Kidney tubule cell (primary cell): Measurements from ENCODE around the gene FNDC3B.
A peak's percentile ranks its signal among the peaks of the same experiment; 100 is the strongest.

Experiments used
- DNase-seq: peaks from one replicate; pipeline ENCODE4 v3.0.0-alpha.2; 2018; ENCODE audit warnings: low spot score

The FNDC3B gene

GRCh38 chr3:172291650-172292049 lies 252.3 kb downstream of the FNDC3B start:
- DNase-seq, result no peak

GRCh38 chr3:172292422-172292821 lies 253.0 kb downstream of the FNDC3B start:
- DNase-seq, result no peak

- DNase-seq, result no peak
Observed at GRCh38 chr3:172293093-172293492, 253.7 kb downstream of the FNDC3B start.

GRCh38 chr3:172294223-172294806 lies 254.9 kb downstream of the FNDC3B start:
- DNase-seq, result no peak

- DNase-seq, result no peak
Observed at GRCh38 chr3:172296248-172296974, 257.0 kb downstream of the FNDC3B start.

- no peak for DNase-seq
Observed at GRCh38 chr3:172296975-172297332, 257.6 kb downstream of the FNDC3B start.

GRCh38 chr3:172298247-172298646 lies 258.9 kb downstream of the FNDC3B start:
- DNase-seq, result no peak

- DNase-seq, result no peak
Observed at GRCh38 chr3:172300187-172300586, 260.8 kb downstream of the FNDC3B start.

- DNase-seq, result no peak
Observed at GRCh38 chr3:172300862-172301261, 261.5 kb downstream of the FNDC3B start.

- no peak for DNase-seq
Observed at GRCh38 chr3:172302203-172302602, 262.8 kb downstream of the FNDC3B start.

GRCh38 chr3:172303181-172303580 lies 263.8 kb downstream of the FNDC3B start:
- DNase-seq, result no peak

GRCh38 chr3:172303941-172304558 lies 264.7 kb downstream of the FNDC3B start:
- no peak for DNase-seq

GRCh38 chr3:172305552-172305951 lies 266.2 kb downstream of the FNDC3B start:
- DNase-seq, result peak; percentile 87

- DNase-seq, result no peak
Observed at GRCh38 chr3:172305974-172306373, 266.6 kb downstream of the FNDC3B start.

GRCh38 chr3:172307141-172307560 lies 267.8 kb downstream of the FNDC3B start:
- peak; percentile 49 for DNase-seq

- no peak for DNase-seq
Observed at GRCh38 chr3:172309059-172309458, 269.7 kb downstream of the FNDC3B start.

- DNase-seq, result no peak
Observed at GRCh38 chr3:172309741-172310427, 270.5 kb downstream of the FNDC3B start.

GRCh38 chr3:172310428-172310760 lies 271.0 kb downstream of the FNDC3B start:
- DNase-seq, result no peak

- no peak for DNase-seq
Observed at GRCh38 chr3:172311217-172311616, 271.8 kb downstream of the FNDC3B start.

GRCh38 chr3:172312001-172312400 lies 272.6 kb downstream of the FNDC3B start:
- DNase-seq, result no peak

- DNase-seq, result no peak
Observed at GRCh38 chr3:172312711-172313110, 273.3 kb downstream of the FNDC3B start.

GRCh38 chr3:172313671-172314070 lies 274.3 kb downstream of the FNDC3B start:
- no peak for DNase-seq

- DNase-seq, result no peak
Observed at GRCh38 chr3:172314591-172315160, 275.3 kb downstream of the FNDC3B start.
